ENCODE measurements around the gene MREG. TPM values are rescaled to one million over a fixed set of nuclear protein-coding genes. Genes with fewer than 3 reads are reported as not detected.

Gene MREG
- total and polyA plus RNA-seq, 9 of the 15 experiments (the other 6 are each of a cell fraction or from before 2014, with no cell fraction given) = 0.77 to 3.8 (median 2.3) TPM

DNA sequence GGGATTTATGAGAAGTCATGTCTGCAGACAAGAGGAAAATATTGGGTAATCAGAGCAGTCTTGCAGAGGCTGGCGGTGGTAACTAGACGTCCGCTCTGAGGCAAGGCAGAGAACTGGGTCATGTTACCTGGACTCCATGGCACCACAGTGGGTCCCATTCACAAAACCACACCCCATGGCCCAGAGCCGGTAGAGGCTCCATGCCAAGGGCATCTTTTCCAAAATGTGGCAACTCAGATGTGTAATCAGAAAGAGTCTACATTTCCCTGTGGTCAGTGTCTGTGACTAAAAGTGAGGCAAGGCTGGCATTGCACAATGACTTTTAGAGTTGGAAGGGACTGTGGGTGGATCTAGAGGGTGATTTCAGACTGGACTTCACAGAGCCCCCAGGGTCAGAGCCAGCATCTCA lies 113.1 kb downstream of the MREG start:
- Histone ChIP-seq H2AFZ (ENCODE audit: low read depth, low read length) (no peak overlapping the region), H3K9me1 (ENCODE audit: control insufficient read depth, insufficient read depth, low read length) (no peaks in the 10 kb centered on the region), H3K9me3 (replicated peaks; ENCODE audit: control insufficient read depth, insufficient read depth, low read depth, low read length) (no peaks in the 10 kb centered on the region), H3K9ac (ENCODE audit: insufficient read depth in 1 of 2, low read depth in 2 of 2, low read length in 2 of 2) (no peak overlapping the region), H3K4me2 (ENCODE audit: insufficient read depth, low read length) (no peak overlapping the region), H3K4me1 (replicated peaks in 1 of 2; ENCODE audit: control insufficient read depth in 2 of 2, insufficient read depth in 2 of 2, low read length in 2 of 2) (no peaks in the 10 kb centered on the region), H4K20me1 (replicated peaks; ENCODE audit: control insufficient read depth, insufficient read depth, low read length) (no peaks in the 10 kb centered on the region), H3K27ac (ENCODE audit: extremely low read depth, low read depth, low read length) (no peak overlapping the region), H3K27me3 (ENCODE audit: control insufficient read depth in 2 of 2, insufficient read depth in 2 of 2, low read length in 2 of 2) (no peaks in the 10 kb centered on the region), H3K4me3 (no peak overlapping the region), H3K36me3 (ENCODE audit: control insufficient read depth, insufficient read depth, low read length) (no peaks in the 10 kb centered on the region), H3K79me2 (ENCODE audit: control insufficient read depth, insufficient read depth, low read length) (no peaks in the 10 kb centered on the region)
- TF ChIP-seq CEBPB (tag; IDR thresholded peaks at IDR 0.05) (peak; percentile 48; the same call in 1 of the 2 replicates), MBD2 (IDR thresholded peaks at IDR 0.05; ENCODE audit: borderline replicate concordance, low read depth) (no peak)
- ATAC-seq (no peak), DNase-seq (ENCODE audit: extremely low read depth in 1 of 4, low spot score in 3 of 4) (no peak), FAIRE-seq (no peak)
- WGBS (ENCODE audit: insufficient coverage, low coverage, missing lambda C conversion rate) = 53% methylated on average over 4 of the region's 4 CpGs
- in situ Hi-C loops (cut with MboI) = no loop called here
- BruUV-seq (replicated peaks) = no TSS peak
- POLR2A ChIA-PET = no interaction called here
- CTCF ChIA-PET (ENCODE audit: low intra/inter-chr PET ratio) = no interaction called here
- intact Hi-C loops (cut with micrococcal nuclease) = no loop called here

DNA sequence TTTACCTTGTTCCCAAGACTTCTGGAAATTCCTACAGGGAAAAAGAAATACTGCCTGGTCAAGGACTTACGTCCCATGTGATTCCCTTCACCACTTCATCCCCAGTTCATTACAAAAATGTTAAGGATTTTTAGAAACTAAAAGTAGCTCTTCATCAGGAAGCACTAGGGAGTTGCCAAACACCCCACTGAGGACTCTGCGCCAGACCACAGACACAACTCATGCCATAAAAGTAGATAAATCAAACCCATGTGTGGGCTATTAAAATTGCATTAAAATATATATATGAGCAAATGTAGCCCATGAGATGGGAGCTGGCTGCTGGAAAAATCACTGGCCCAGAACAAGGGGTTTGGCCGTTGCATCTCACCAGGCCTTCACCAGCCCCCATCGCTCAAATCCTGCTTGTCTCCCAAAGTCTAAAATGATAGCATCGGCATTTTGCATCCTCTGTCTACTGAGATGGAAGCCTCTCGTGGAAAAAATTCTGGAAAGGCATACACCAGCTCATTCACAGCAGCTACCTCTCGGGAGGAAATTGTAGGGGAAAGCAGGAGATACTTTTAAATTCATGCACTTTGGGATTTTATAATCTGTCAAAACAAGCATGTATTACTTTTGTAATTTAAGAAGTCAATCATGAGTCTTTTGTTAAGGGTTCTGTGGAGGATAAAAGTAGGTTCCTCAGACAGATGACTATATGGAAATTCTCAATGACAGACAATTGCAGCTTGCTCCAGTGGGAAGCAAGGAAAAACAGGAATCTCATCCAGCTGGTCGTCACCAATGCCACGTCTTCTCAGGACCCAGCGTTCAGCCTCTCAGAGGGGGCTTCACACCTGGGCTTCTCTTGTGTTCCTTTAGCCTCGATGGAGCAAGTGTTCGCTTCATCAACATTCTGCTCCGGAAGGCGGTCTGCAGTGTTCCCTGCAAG lies 113.9 kb downstream of the MREG start:
- Histone ChIP-seq H4K20me1 (replicated peaks; ENCODE audit: control insufficient read depth, insufficient read depth, low read length) (no peaks in the 10 kb centered on the region), H3K27ac (ENCODE audit: extremely low read depth, low read depth, low read length) (no peak overlapping the region), H3K4me3 (no peak overlapping the region), H3K9ac (ENCODE audit: insufficient read depth in 1 of 2, low read depth in 2 of 2, low read length in 2 of 2) (no peak overlapping the region), H3K4me1 (replicated peaks in 1 of 2; ENCODE audit: control insufficient read depth in 2 of 2, insufficient read depth in 2 of 2, low read length in 2 of 2) (no peaks in the 10 kb centered on the region), H3K9me3 (replicated peaks; ENCODE audit: control insufficient read depth, insufficient read depth, low read depth, low read length) (no peaks in the 10 kb centered on the region), H3K27me3 (ENCODE audit: control insufficient read depth in 2 of 2, insufficient read depth in 2 of 2, low read length in 2 of 2) (no peaks in the 10 kb centered on the region), H2AFZ (ENCODE audit: low read depth, low read length) (no peak overlapping the region), H3K79me2 (ENCODE audit: control insufficient read depth, insufficient read depth, low read length) (no peaks in the 10 kb centered on the region), H3K36me3 (ENCODE audit: control insufficient read depth, insufficient read depth, low read length) (no peaks in the 10 kb centered on the region), H3K4me2 (ENCODE audit: insufficient read depth, low read length) (no peak overlapping the region), H3K9me1 (ENCODE audit: control insufficient read depth, insufficient read depth, low read length) (no peaks in the 10 kb centered on the region)
- ATAC-seq = no peak
- 38% methylated on average over 13 of the region's 14 CpGs for WGBS (ENCODE audit: insufficient coverage, low coverage, missing lambda C conversion rate)
- intact Hi-C loops (cut with micrococcal nuclease) = no loop called here
- FAIRE-seq = no peak
- no peak for DNase-seq (ENCODE audit: extremely low read depth in 1 of 4, low spot score in 3 of 4)
- POLR2A ChIA-PET = interaction anchor here (0.8 kb wide), 1 partner anchor 34 kb away, joined by 3 read pairs; no protein-coding TSS in a partner anchor
- CTCF ChIA-PET (ENCODE audit: low intra/inter-chr PET ratio) = no interaction called here
- in situ Hi-C loops (cut with MboI) = no loop called here
- BruUV-seq (replicated peaks) = no TSS peak
- no peak for TF ChIP-seq HIVEP1 (CRISPR knock-in tag; IDR thresholded peaks at IDR 0.05)
- no peak for TF ChIP-seq CREB5 (CRISPR knock-in tag; IDR thresholded peaks at IDR 0.05)
- no peak for TF ChIP-seq ZBTB34 (CRISPR knock-in tag; IDR thresholded peaks at IDR 0.05)
- no peak for TF ChIP-seq RBM25 (IDR thresholded peaks at IDR 0.05; ENCODE audit: low read depth, low read length, severe bottlenecking)
- TF ChIP-seq ZNF197 (CRISPR knock-in tag; IDR thresholded peaks at IDR 0.05; ENCODE audit: low read depth) = no peak

All from K562 (cell line).